GM18858 (cell line): ENCODE measurements around the gene MYL7.

ENCODE experiments used
- ATAC-seq: cut with Tn5 transposase; IDR thresholded peaks from one replicate; pipeline ENCODE4 v1.9.1; 2021; ENCODE audit not compliant: unreplicated experiment

MYL7 gene

GRCh38 chr7:44101966-44102845 lies 38.9 kb downstream of the MYL7 start:
- no peak for ATAC-seq

GRCh38 chr7:44101303-44101965 lies 39.7 kb downstream of the MYL7 start:
- no peak for ATAC-seq

GRCh38 chr7:44100458-44101302 lies 40.5 kb downstream of the MYL7 start:
- ATAC-seq = no peak

- no peak for ATAC-seq
Measured at GRCh38 chr7:44099669-44100068, 41.5 kb downstream of the MYL7 start.

- ATAC-seq = no peak
Measured at GRCh38 chr7:44098092-44099068, 42.8 kb downstream of the MYL7 start.

- ATAC-seq = peak; percentile 60
Measured at GRCh38 chr7:44097064-44097932, 43.8 kb downstream of the MYL7 start.

GRCh38 chr7:44096326-44096881 lies 44.7 kb downstream of the MYL7 start:
- no peak for ATAC-seq

- ATAC-seq = no peak
Measured at GRCh38 chr7:44095781-44096180, 45.4 kb downstream of the MYL7 start.

- no peak for ATAC-seq
Measured at GRCh38 chr7:44094883-44095592, 46.1 kb downstream of the MYL7 start.

GRCh38 chr7:44094365-44094764 lies 46.8 kb downstream of the MYL7 start:
- ATAC-seq = no peak

- ATAC-seq = no peak
Measured at GRCh38 chr7:44093102-44093641, 48.0 kb downstream of the MYL7 start.
